ENCODE results near the gene GMFB.
A peak's percentile ranks its signal among the peaks of the same experiment; 100 is the strongest.
"Not testable (repeated sequence)": the region's sequence is repeated elsewhere in the genome, so short reads cannot be mapped to it uniquely, and the experiment has no call there.

The GMFB gene

DNA sequence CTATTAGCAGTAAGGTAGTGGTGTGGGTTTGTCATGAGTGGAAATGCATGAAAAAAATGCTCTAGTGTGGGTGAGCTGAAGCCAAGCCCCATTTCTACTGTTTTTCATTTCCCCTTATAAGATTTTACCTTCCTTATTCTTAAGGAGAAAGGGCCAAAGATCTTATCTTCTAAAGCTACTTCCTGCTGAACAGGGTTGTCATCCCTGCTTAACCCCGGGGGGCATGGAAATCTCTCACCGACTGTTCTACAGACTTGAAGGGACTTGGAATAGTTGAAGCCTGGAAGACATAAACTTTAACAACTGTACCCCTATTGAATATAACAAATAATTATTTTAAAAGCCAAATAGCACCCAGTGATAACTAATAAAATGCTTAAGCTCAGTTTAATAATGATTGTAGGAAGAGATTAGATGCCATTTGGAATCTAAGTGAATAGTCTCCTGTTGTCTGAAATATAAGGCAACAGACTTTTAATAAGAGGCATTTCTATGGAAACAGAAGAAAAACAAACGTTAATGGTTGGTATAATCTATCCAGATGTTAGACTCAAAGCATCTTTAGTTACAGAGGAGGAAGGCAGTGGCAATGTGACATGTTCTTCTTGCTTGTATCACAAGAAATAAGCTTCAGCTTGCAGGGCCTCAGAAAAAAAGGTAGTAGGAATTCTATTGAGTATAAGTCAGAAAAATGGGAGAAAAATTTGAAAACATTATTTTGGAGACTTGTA lies 1.8 kb upstream of the GMFB start:
- peak; percentile 54 for DNase-seq (ENCODE audit: low read depth)

DNA sequence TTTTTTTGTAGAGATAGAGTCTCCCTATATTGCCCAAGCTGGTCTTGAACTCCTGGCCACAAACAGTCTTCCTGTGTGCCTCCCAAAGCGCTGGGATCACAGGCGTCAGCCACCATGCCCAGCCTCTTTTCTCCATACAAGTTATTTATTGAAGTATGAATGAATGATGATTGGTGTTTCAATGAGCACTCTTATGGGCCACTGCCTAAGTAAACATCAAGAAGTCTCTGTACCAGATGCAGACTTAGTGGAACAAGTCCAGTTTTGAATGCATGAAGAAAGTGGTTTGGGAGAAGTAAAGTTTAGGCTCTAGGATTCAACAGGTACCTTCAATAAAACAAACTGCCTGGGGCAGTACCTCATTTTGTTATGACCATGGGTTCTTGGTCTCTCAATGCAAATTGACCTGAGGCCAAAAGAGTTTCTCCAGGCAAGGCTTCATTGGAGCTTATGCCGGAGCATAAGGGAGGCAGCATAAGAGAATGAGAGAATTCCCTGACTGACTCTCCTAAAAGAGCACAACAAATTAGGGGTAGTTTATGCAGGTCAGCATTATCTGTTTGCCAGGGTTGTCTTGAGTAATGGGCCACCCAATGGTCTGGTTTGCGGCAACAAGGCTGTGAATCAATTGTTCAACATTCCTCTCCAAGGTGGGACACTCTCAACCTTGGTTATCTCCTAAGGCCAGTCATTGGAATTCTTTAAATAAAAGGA lies 1.1 kb upstream of the GMFB start:
- no peak for DNase-seq (ENCODE audit: low read depth)

DNA sequence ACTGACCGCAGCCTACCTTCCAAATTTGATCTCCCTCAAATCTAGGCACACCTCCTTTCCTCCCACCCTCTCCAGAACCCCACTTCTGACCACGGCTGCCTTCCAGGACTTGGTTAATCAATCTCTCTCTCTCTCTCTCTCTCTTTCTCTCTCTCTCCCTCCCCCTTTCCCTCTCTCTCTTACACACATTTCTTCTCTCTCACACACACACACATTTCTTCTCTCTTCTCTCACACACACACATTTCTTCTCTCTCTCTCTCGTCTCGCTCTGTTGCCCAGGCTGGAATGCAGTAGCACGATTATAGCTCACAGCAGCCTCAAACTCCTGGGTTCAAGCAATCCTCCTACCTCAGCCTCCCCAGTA lies 521 bp upstream of the GMFB start:
- no peak for DNase-seq (ENCODE audit: low read depth)

DNA sequence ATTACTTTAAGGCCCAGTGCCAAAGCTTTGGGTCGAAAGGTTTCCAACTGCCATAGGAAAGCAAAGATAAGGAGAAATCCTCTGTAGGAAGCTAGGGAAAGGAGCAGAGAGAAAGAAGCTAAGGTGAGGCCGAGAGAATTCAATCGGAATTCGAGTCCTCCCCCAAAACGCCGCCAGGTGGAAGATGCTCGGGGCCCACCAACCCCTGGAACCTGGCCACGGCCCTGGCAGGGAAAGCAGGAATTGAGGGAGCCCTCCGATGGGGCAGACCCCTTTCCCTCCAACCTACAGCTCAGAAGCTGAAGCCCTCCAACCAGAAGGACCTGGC lies 498 bp downstream of the GMFB start:
- DNase-seq (ENCODE audit: low read depth): no peak

DNA sequence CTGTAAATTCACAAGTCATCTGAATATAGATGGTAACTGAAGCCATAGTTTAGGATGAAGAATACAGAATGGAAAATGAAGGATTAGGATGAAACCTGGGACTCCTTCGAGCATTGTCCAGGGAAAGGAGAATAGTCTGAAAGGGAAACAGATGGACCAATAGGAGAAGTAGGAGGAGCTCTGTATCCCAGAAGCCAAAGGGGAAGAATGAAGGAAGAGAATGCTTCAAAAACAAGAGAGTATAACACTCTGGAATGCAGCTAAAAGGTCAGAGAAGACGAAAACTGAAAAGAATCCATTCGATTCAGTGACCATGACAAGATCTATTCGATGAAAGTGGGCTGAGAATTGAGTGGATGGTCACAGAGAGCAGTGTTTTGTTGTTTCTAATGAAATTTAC lies 1.0 kb downstream of the GMFB start:
- peak; percentile 64 for DNase-seq (ENCODE audit: low read depth)

DNA sequence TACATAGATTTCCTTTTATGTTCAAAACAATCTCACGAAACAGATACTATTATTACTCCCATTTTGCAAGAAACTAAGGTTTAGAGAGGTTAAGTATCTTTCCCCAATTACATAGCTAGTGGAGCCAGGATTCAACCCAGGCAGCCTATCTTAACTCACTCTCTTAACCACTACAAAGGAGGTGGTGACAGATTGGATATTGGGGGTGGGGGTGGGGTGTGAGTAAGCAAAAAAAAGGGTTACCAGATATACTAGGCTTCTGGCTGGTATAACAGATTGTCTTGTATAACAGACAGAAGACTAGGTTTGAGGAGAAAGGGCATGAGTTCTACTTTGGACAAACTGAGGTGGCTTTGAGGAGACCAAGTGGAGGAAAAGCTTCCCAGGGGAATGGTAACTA lies 2.1 kb downstream of the GMFB start:
- no peak for DNase-seq (ENCODE audit: low read depth)

DNA sequence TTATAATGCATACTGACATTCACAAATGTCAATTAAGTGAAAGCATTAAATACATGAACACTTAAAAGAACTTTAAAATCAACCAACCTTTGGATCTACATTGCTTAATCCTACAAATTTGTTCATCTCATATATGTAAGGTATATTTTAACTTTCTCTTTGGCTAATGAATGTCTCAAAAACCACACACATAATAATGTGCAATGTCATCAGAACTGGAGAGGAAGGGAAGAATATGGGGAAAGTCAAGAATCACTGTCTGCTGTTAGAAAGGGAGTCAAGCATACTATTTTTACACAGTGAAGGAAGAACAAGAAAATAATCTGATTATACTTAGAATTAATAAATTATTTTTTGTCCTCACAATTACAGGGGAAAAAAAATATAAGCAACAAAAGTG lies 4.9 kb downstream of the GMFB start:
- no peak for DNase-seq (ENCODE audit: low read depth)

DNA sequence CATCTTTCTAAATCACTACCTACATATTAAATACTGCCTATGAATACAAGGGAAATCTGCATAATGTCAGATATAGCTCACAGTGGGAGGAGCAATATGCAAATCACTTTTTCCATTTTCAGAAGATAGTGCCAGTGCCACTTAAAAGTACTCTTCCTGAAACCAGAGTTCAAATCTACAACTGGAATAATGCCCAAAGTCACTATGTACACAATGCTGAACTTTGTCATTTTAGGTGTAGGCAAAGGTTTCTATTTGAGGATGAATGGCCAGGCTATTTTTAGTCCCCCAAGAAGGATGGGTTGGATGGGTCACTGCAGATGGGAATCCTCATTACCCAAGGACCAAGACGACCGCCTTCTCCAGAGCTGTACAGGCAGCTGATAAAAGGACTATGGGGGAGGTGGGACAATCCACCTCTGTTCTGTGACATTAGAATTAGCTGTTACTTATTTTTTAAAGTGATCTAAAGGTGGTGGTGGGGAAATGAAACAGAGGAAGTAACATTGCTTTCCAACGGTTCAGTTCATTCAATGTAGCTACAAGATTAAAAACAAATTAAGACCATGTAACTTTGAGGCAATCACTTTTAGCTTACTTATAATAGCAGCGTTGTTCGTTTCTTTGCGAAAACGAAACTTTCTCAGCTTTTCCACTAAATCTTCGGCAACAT lies 5.6 kb downstream of the GMFB start:
- no peak for DNase-seq (ENCODE audit: low read depth)

DNA sequence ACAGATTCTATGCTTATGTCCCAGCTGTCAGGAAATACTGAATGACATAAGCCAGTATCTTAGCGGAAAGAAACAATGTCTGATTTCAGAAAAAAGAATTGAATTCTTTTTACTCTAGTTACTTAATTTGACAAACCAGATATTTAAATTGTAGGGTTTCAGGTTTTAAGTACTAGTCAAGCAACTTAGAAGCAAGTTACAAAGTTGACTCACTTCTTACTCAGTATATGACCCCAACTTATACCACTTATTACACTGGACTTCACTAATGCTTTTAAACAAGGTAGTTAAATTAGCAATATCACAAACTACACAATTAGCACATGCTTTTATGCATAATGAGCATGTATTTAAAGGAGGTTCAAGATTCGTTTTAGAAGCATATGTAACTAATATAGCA lies 7.1 kb downstream of the GMFB start:
- peak; percentile 36 for DNase-seq (ENCODE audit: low read depth)

DNA sequence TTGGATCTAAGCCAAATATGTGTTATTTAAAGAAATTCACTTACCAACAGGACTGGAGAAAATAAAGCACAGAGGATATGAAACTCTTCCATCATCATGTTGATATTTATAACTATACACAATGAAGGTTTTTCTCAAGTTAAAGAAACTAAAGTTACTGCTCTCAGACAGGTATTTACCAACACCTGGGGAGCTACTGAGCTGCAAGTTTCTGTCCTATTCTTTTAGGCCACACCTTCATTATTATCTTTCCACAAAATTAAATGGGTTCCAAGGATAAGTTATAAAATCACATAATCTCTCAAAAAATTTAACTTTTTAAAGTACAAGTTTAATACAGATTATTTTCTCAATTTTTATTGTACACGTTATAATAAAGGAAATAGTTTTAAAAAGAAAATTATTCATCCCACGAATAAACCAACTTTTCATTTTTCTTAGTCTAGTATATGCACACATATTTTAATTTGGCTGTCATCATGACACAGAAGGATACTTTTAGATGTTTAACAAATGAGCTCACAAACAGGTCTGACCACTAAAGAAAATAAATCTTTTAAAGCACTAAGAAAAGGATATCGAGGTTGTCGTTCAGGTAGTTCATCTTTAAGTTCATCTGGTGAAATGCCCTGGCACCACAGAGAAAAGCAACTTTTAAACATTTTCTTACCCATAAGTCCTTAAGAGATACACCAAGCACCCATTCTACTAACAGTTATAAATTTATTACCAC lies 7.8 kb downstream of the GMFB start:
- no peak for DNase-seq (ENCODE audit: low read depth)

DNA sequence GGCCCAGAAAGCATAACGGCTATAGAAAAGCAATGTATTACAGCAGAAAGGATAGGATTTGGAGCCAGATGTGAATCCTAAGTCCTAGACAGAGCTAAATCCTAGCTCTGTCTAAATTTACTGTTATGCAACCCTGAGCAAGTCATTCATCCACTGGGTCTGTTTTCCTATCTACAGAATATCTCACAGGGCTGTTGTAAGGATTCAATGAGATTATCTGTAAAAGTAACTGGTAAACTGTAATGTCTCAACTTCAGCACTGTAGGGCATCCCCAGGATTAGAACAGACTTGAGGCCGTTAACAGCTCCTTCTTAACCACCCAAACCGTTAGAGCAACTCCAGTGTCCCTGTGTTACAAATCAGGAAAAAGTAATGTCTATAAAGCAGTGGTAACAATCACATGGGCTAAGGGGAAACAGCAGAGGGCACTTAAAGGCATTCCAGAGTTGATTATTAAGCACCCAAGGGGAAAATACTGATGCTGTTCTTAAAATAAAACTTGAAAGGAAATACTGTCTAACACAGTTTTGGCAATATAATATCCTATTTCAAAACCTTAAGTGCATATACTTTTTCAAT lies 10.1 kb downstream of the GMFB start:
- DNase-seq (ENCODE audit: low read depth): no peak

DNA sequence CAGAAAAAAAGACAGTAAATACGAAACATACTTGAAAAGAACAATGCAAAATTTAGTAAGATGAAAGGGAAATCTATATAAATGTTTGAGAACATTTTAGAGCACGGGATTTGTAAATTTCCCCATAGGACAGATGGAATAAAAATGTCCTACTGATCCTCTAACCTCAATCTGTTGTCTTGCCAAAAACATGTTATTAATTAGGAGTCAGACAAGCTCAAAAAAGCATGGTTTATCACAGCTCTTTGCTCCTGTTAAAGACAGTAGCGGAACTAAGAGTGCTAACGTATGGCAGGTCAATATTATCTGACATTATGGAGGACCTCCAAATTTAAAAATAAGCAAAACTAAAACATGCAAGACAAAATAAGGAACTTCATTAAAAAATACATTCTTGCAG lies 12.9 kb downstream of the GMFB start:
- DNase-seq (ENCODE audit: low read depth): no peak

DNA sequence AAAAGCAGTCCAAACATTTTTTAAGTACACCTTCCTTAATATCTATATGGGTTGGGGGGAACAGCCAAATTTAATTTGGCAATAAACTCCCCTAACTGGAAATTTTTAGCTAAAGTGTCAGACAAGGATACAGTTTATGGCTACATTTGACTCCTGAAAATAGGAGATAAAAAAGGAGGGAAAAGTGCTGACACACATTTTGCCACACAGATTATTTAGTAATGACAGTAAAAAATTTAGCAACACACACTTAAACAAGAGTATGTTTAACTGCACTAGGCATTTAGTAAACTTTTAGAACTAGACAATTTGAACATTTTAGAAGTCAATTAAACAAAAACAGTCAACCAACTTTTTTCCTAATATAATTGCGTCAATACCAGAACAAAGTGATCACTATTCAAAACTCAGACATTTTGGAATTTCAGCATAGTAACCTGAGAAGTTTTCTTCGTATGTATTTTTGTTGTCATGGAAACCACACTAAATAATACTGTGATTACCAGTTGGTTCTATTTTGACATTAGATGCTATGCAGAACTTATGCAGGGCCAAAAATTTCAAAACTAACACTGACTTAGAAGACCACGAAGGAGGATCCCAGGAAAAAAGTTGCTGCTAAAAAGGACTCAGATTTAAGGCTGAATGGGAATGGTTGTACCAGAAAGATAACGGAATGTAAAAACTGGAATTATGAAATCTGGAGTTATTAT lies 13.4 kb downstream of the GMFB start:
- DNase-seq (ENCODE audit: low read depth): no peak

DNA sequence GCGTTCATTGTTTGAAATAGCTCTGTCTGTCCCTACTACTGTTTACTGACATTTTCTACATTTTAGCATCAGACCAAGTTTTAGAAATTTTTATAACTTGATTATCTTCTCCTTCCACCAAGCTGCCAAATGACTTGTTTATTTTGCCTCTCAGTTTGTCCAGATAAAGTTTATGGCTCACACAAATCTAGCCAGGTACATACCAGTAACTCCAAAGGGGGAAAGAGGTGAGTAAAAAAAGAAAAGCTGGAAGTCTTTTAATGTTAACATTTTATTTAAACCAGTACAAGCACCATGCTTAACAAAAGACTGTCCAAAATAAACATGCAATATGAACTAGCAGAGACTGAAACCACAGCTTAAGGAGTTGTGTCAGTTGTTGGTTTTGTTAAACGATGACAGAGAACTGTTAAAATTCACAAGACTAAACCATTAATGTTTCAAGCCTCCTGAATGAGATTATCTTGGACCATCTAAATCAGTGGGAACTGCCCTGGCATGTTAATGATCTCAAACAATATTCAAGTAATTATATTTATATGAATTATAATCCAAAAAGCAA lies 14.5 kb downstream of the GMFB start:
- no peak for DNase-seq (ENCODE audit: low read depth)

DNA sequence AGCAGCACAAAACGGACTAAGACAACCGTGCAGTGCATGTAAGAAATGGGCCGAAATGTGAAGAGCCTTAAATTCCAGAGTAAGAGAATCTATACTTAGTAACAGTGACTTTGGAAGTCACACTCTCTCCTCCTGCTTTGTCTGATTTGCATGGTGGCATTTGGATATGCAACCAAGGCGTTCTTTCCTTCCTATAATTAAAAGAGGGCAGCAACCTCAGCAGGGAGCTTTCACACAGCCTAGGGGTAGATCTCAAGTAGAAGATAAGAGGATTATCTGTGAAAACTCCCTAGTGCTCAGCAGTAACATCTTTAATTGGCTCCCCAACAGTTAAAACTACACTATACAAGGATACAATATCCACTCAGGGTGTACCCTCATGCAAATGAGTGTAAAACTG lies 16.5 kb downstream of the GMFB start:
- DNase-seq (ENCODE audit: low read depth): no peak

DNA sequence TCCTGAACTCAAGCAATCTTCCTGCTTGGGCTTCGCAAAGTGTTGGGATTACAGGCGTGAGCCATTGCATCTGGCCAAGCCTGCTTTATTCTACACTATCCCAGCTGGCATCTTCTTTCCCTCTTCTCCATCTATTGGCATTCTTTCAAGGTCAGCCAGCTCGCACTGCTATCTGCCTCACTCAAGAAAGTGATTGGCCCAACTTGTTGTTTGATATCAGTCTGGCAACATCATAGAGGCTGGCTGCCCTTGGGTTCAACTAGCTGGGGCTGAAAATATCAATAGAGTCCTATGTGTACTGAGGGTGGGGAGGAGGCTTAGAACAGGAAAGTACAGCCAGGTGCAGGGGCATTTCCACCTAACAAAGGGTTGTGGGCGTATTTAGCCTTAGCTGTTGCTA lies 17.1 kb downstream of the GMFB start:
- no peak for DNase-seq (ENCODE audit: low read depth)

DNA sequence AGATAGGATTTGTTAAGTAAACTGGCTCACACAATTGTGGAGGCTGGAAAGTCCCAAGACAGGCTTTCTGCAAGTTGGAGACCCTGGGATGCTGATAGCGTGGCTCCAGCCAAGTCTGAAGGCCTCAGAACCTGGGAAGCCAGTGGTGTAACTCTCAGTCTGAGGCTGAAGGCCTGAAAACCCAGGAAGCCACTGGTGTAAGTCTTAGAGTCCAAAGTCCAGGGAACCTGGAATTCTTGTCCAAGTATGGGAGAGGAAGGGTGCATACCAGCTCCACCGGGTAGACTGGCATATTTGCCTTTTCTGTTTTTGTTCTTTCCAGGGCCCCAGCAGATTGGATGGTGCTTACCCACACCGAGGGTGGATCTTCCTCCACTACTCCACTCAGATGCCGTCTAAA lies 18.1 kb downstream of the GMFB start:
- DNase-seq (ENCODE audit: low read depth): no peak

DNA sequence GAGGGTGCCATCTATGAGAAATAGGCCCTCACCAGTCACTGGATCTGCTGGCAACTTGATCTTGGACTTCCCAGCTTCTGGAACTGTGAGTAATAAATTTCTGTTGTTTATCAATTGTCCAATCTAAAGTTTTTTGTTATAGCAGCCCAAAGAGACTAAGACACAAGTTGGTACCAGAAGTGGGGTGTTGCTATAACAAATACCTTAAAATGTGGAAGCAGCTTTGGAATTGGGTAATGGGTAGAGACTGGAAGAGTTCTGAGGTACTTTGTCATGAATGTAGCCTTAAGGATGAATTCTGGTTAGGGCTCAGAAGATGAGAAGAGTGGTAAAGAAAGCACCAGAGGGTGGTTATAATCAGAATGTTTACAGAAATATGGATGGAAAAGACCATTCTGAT lies 21.5 kb downstream of the GMFB start:
- no peak for DNase-seq (ENCODE audit: low read depth)

DNA sequence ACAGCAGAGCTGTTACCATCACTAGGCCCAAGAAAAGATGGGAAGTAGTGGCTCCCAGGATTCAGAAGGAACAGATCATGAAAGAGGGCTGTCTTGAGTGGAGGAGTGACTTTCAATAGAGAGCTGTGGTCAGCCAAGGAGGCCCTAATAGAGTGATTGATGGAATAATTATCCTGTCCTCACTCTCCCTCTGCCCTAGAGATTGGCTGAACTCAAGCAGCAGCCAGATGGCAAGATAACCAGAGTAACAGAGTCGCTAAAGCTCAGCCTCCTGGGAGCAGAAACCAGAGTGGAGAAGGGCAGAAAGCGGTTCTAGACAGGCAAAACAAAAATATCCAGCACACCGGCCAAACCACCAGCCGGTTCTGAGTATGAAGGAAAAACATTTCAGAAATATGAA lies 23.1 kb downstream of the GMFB start:
- no peak for DNase-seq (ENCODE audit: low read depth)

DNA sequence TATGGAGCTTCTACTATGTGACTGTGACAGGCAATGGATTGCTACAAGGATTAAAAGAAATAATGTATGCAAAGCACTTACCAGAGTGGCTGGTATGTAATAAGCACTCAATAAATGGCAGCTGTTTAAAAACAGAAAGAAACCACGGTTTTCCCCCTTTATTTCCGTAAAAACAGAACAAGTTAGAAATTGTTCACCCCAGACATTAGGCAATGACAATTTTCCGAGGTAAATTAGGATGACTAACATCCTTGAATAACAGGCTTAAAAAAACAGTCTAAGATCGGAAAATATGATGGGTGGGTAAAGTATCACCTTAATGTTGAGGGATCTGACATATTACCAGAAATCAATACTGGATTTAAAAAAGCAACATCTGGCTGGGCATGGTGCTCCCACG lies 26.7 kb downstream of the GMFB start:
- no peak for DNase-seq (ENCODE audit: low read depth)

DNA sequence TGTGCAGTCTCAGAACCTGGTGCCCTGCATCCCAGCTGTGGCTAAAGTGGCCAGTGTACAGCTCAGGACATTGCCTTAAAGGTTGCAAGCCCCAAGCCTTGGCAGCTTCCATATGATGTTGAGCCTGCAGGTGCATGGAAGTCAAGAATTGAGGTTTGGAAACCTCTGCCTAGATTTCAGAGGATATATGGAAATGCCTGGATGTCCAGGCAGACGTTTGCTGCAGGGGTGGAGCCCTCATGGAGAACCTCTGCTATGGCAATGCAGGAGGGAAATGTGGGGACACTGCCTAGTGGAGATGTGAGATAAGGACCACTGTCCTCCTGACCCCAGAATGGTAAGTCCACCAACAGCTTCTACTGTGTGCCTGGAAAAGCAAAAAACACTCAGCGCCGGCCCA lies 29.7 kb downstream of the GMFB start:
- no peak for DNase-seq (ENCODE audit: low read depth)

DNA sequence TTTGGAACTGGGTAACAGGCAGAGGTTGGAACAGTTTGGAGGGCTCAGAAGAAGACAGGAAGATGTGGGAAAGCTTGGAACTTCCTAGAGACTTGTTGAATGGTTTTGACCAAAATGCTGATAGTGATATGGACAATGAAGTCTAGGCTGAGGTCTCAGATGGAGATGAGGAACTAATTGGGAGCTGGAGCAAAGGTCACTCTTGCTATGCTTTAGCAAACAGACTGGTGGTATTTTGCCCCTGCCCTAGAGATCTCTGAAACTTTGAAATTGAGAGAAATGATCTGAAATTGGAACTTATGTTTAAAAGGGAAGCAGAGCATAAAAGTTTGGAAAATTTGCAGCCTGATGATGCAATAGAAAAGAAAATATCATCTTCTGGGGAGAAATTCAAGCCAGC lies 30.2 kb downstream of the GMFB start:
- not testable (repeated sequence) for DNase-seq (ENCODE audit: low read depth)
